Measurements from ENCODE around the gene FSIP1. TPM values are rescaled to one million over a fixed set of nuclear protein-coding genes. Genes with fewer than 3 reads are reported as not detected.

FSIP1 gene
- total RNA-seq, 1 donor from 2014 or later, result 1.6 TPM

DNA sequence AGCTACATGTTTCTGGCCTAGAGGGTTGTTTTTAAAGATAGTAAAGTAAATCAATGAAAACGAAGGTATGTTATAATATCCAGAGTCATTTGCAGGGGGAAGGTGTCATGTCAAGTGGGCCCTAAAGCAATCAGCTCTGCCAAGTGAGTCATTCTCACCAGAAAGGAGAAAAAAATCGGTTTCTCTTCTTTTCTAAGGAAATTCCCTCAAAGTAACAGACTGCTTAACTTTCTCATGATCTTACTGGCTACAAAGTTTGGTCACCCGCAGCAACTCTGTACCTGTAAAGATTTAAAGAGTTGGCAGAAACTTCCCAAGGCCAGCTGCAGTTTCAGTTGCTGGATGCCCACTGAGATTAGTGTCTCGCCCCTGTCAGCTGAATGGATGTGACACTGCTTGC is 5.5 kb upstream of the FSIP1 start:
- Mint-ChIP-seq H3K27me3 (no peaks in the 10 kb centered on the region), H3K27ac (peak overlapping the region; percentile 60), H3K9me3 (ENCODE audit: low read depth) (no peaks in the 10 kb centered on the region), H3K4me3 (ENCODE audit: low read depth) (no peak overlapping the region), H3K4me1 (ENCODE audit: low read depth) (peaks cover 37% of the 10 kb centered on the region), H3K36me3 (ENCODE audit: insufficient read depth) (no peaks in the 10 kb centered on the region)
- TF ChIP-seq, protein P1, sequence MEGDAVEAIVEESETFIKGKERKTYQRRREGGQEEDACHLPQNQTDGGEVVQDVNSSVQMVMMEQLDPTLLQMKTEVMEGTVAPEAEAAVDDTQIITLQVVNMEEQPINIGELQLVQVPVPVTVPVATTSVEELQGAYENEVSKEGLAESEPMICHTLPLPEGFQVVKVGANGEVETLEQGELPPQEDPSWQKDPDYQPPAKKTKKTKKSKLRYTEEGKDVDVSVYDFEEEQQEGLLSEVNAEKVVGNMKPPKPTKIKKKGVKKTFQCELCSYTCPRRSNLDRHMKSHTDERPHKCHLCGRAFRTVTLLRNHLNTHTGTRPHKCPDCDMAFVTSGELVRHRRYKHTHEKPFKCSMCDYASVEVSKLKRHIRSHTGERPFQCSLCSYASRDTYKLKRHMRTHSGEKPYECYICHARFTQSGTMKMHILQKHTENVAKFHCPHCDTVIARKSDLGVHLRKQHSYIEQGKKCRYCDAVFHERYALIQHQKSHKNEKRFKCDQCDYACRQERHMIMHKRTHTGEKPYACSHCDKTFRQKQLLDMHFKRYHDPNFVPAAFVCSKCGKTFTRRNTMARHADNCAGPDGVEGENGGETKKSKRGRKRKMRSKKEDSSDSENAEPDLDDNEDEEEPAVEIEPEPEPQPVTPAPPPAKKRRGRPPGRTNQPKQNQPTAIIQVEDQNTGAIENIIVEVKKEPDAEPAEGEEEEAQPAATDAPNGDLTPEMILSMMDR (IDR thresholded peaks at IDR 0.05; ENCODE audit: unreplicated experiment), result no peak
- DNase-seq (ENCODE audit: low spot score, unreplicated experiment), result no peak

- Mint-ChIP-seq H3K9me3 (ENCODE audit: low read depth) (no peaks in the 10 kb centered on the region), H3K27ac (peak overlapping the region; percentile 72), H3K36me3 (ENCODE audit: insufficient read depth) (no peaks in the 10 kb centered on the region), H3K4me3 (ENCODE audit: low read depth) (no peak overlapping the region), H3K4me1 (ENCODE audit: low read depth) (peaks cover 37% of the 10 kb centered on the region), H3K27me3 (no peaks in the 10 kb centered on the region)
- DNase-seq (ENCODE audit: low spot score, unreplicated experiment), result no peak
- TF ChIP-seq, protein P1 (IDR thresholded peaks at IDR 0.05; ENCODE audit: unreplicated experiment), result no peak
Measured at GRCh38 chr15:39787479-39787878, 4.8 kb upstream of the FSIP1 start.

- Mint-ChIP-seq H3K27ac (no peak overlapping the region), H3K4me3 (ENCODE audit: low read depth) (peak overlapping the region; percentile 9)
- no peak for DNase-seq (ENCODE audit: low spot score, unreplicated experiment)
Measured at GRCh38 chr15:39786447-39787056, 3.9 kb upstream of the FSIP1 start.

DNA sequence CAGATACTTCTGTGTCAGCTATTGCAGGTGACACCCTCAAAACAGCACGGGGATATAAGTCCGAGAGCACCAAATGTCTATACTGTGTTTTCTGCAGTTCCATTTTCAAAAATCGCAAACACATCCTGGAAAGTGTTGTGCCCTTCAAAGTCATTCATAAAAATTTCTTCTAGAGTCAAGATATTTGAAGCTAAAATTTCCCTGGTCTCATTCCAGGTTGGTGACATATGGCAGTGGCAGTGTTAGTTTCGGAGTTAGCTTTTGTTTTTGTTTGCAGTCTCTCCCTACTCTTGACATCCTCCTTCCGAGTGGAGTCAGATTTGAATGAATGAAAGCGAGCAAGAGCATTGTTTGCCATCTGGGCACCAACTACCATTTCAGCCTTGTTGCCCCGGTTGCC is 3.2 kb upstream of the FSIP1 start:
- Mint-ChIP-seq H3K27me3 (no peaks in the 10 kb centered on the region), H3K4me1 (ENCODE audit: low read depth) (peaks cover 37% of the 10 kb centered on the region), H3K4me3 (ENCODE audit: low read depth) (no peak overlapping the region), H3K27ac (no peak overlapping the region), H3K36me3 (ENCODE audit: insufficient read depth) (no peaks in the 10 kb centered on the region), H3K9me3 (ENCODE audit: low read depth) (peaks cover 8% of the 10 kb centered on the region)
- no peak for DNase-seq (ENCODE audit: low spot score, unreplicated experiment)
- TF ChIP-seq, protein P1 (IDR thresholded peaks at IDR 0.05; ENCODE audit: unreplicated experiment), result no peak

More at GRCh38 chr15:39786447-39787056, 3.9 kb upstream of the FSIP1 start:
- TF ChIP-seq, protein P1 (IDR thresholded peaks at IDR 0.05; ENCODE audit: unreplicated experiment), result peak; percentile 68
- H3K4me1 Mint-ChIP-seq (ENCODE audit: low read depth), result peaks cover 37% of the 10 kb centered on the region
- no peaks in the 10 kb centered on the region for H3K27me3 Mint-ChIP-seq
- H3K36me3 Mint-ChIP-seq (ENCODE audit: insufficient read depth), result no peaks in the 10 kb centered on the region
- H3K9me3 Mint-ChIP-seq (ENCODE audit: low read depth), result peaks cover under 1% of the 10 kb centered on the region

- no peaks in the 10 kb centered on the region for H3K36me3 Mint-ChIP-seq (ENCODE audit: insufficient read depth)
- TF ChIP-seq, protein P1 (IDR thresholded peaks at IDR 0.05; ENCODE audit: unreplicated experiment), result no peak
- no peak overlapping the region for H3K27ac Mint-ChIP-seq
- peaks cover 9% of the 10 kb centered on the region for H3K9me3 Mint-ChIP-seq (ENCODE audit: low read depth)
- no peak for DNase-seq (ENCODE audit: low spot score, unreplicated experiment)
- H3K4me1 Mint-ChIP-seq (ENCODE audit: low read depth), result peaks cover 37% of the 10 kb centered on the region
- H3K4me3 Mint-ChIP-seq (ENCODE audit: low read depth), result peak overlapping the region; percentile 44
- H3K27me3 Mint-ChIP-seq, result no peaks in the 10 kb centered on the region
Measured at GRCh38 chr15:39785139-39785538, 2.5 kb upstream of the FSIP1 start.
